SH-SY5Y (cell line): ENCODE measurements around the gene BEX5.
"Not testable (repeated sequence)": the region's sequence is repeated elsewhere in the genome, so short reads cannot be mapped to it uniquely, and the experiment has no call there.

Experiments used
- GATA2 ChIP-seq: IDR thresholded peaks from 2 replicates; pipeline ENCODE4 v1.6.1; 2011; ENCODE audit warnings: mild to moderate bottlenecking, low read depth, low read length
- GATA3 ChIP-seq: IDR thresholded peaks from 2 replicates; pipeline ENCODE4 v1.6.1; 2011; ENCODE audit warnings: low read depth, mild to moderate bottlenecking, low read length, moderate library complexity

GRCh38 chrX:102125436-102125835 is 30.3 kb downstream of the BEX5 start, which contains the start of gene TCEAL2:
- TF ChIP-seq GATA2, GATA3: not testable (repeated sequence)
